ENCODE data around the gene AREG.

The AREG gene

DNA sequence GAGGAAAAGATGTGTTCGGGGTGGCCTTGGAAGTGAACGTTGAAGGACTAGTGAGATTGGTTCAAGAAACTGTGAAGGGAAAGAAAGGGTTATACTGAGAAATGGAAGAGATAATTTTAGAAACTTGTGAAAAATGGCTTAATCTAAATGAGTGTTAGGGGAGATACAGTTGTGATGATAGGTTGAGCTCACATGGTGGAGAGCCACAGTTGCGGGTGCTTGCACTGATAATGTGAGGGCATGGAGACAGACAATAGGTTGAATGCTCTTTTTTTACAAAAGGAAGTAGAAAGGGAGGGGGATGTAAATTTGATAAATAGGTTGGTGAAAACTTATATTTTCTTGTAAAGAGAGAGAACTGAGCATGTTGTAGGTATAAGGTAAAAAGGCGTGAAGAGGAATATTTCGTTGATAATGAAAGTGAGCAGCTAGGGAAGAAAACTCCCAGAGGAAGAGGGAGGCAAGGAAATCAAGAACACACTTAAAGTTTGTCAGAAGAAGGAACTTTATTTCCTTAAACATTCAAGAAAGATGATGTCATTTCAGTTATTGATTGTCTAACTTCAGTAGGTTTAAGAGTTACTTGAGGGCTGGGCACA lies 8.2 kb downstream of the AREG start:
- TF ChIP-seq POLR2AphosphoS5 (IDR thresholded peaks at IDR 0.05; ENCODE audit: low read depth, low read length) (no peak), POLR2A (IDR thresholded peaks at IDR 0.05; ENCODE audit: low read depth, low read length) (no peak), TAF1 (IDR thresholded peaks at IDR 0.05; ENCODE audit: borderline replicate concordance, low read depth, low read length) (no peak)
- FAIRE-seq (peak; percentile 14), DNase-seq (ENCODE audit: insufficient read length) (no peak)

DNA sequence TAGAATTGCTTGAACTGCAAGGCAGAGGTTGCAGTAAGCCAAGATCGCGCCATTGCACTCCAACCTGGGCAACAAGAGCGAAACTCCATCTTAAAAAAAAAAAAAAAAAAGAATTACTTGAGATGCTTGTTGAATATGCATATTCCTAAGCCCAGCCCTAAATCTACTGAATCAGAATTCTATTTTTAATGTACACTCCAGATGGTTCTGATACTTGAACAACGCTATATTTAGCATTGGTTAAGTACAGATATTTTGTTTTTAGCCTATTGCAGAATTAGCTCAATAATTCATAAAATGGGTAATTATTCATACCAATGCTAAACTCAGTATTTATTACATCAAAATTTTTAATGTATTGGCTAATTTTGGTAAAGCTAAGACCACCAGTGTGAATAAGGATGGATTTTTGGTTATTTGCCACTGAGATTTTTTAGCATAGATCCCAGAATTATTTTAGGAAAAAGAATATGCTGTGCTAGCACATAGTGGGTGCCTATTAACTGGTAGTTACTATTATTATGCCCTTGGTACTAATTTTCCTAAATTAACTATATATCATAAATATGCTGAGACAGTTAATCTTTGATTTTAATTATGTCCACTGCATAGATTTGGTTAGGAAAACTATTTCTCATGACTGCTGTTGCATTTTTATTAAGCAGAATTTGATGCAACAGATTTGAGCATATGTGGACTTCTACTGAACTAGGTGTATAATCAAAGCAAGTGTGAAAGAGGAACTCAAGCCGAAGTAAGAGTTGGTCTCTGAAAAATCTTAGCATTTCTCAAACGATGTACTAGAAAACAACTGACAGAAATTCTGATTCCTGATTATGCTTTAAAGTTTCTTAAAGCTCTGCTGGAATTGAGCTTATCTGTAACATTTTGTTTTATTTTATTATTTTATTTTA lies 9.2 kb downstream of the AREG start:
- DNase-seq (ENCODE audit: insufficient read length) (no peak), FAIRE-seq (no peak)
- no peak for TF ChIP-seq POLR2AphosphoS5 (IDR thresholded peaks at IDR 0.05; ENCODE audit: low read depth, low read length)
- no peak for TF ChIP-seq TAF1 (IDR thresholded peaks at IDR 0.05; ENCODE audit: borderline replicate concordance, low read depth, low read length)
- TF ChIP-seq POLR2A (IDR thresholded peaks at IDR 0.05; ENCODE audit: low read depth, low read length) = no peak

DNA sequence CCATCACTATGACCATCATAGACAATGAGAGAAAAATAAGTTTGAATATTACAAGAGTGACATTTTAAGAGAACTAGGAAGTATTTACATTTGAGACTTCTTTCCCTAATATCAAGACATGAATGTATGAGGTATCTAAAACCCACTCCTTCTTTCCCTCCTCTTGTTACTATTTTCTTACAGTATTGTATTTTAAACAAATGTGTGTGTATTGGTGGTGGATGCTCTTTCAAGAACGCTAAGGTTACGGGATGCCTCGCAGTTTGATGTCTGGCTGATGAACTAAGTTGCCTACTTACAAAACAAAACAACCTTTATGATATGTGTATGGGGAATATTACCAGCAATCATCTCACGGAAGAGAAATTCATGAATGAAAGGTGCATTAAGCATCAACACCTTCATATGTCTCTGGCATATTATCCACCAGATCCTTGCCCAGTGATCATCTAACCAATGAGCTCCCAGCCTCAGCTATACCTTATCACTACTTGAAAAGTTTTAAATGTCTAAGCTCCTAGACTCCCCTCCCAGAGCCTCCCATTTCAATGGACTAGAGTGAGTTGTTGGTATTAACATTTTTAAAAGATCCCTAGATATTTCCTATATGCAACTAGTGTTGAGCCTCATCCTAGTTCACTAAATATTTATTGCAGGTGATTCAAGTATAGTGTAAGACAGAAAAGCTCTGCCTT lies 10.6 kb downstream of the AREG start:
- TF ChIP-seq TAF1 (IDR thresholded peaks at IDR 0.05; ENCODE audit: borderline replicate concordance, low read depth, low read length) (no peak), POLR2AphosphoS5 (IDR thresholded peaks at IDR 0.05; ENCODE audit: low read depth, low read length) (no peak), POLR2A (IDR thresholded peaks at IDR 0.05; ENCODE audit: low read depth, low read length) (no peak)
- DNase-seq (ENCODE audit: insufficient read length) (no peak), FAIRE-seq (no peak)

- DNase-seq (ENCODE audit: insufficient read length) (no peak), FAIRE-seq (no peak)
- no peak for TF ChIP-seq TAF1 (IDR thresholded peaks at IDR 0.05; ENCODE audit: borderline replicate concordance, low read depth, low read length)
- no peak for TF ChIP-seq POLR2A (IDR thresholded peaks at IDR 0.05; ENCODE audit: low read depth, low read length)
- TF ChIP-seq POLR2AphosphoS5 (IDR thresholded peaks at IDR 0.05; ENCODE audit: low read depth, low read length) = no peak
Observed at GRCh38 chr4:74456056-74456744, 11.3 kb downstream of the AREG start.

DNA sequence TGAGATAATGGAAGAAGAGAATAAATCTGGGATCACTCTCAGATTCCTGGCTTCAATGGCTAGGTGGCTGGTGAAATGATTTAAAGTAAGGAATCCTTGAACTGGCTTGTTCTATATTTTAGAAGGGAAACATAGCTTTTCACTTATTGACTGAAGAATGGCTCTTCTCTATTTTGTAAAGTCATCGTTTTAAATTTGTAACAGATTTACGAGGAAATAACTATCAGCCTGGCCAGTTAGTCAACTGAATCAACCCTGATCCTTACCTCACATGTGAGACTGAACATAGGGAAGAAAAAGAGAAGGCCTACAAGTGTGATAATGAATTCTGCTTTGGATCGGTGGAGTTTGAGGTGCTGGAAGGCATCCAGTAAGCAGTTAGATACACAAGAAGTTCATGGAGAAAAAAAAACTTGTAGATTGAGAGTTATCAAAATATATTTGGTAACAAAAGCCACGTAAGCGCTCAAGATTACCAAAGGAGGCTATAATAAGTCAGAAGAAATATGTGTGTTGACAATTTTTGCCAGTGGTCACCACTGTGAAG lies 12.0 kb downstream of the AREG start:
- TF ChIP-seq POLR2AphosphoS5 (IDR thresholded peaks at IDR 0.05; ENCODE audit: low read depth, low read length) = no peak
- TF ChIP-seq POLR2A (IDR thresholded peaks at IDR 0.05; ENCODE audit: low read depth, low read length) = no peak
- no peak for TF ChIP-seq TAF1 (IDR thresholded peaks at IDR 0.05; ENCODE audit: borderline replicate concordance, low read depth, low read length)

GRCh38 chr4:74460833-74461232 lies 15.9 kb downstream of the AREG start:
- DNase-seq (ENCODE audit: insufficient read length) (no peak), FAIRE-seq (no peak)
- no peak for TF ChIP-seq TAF1 (IDR thresholded peaks at IDR 0.05; ENCODE audit: borderline replicate concordance, low read depth, low read length)
- no peak for TF ChIP-seq POLR2A (IDR thresholded peaks at IDR 0.05; ENCODE audit: low read depth, low read length)
- TF ChIP-seq POLR2AphosphoS5 (IDR thresholded peaks at IDR 0.05; ENCODE audit: low read depth, low read length) = no peak

More for the DNA sequence above, 12.0 kb downstream of the AREG start:
- DNase-seq (ENCODE audit: insufficient read length) (no peak), FAIRE-seq (no peak)

- FAIRE-seq (no peak), DNase-seq (ENCODE audit: insufficient read length) (no peak)
- TF ChIP-seq POLR2A (IDR thresholded peaks at IDR 0.05; ENCODE audit: low read depth, low read length) (no peak), TAF1 (IDR thresholded peaks at IDR 0.05; ENCODE audit: borderline replicate concordance, low read depth, low read length) (no peak), POLR2AphosphoS5 (IDR thresholded peaks at IDR 0.05; ENCODE audit: low read depth, low read length) (no peak)
Observed at GRCh38 chr4:74463123-74463522, 18.2 kb downstream of the AREG start.

- DNase-seq (ENCODE audit: insufficient read length) (no peak), FAIRE-seq (no peak)
- TF ChIP-seq TAF1 (IDR thresholded peaks at IDR 0.05; ENCODE audit: borderline replicate concordance, low read depth, low read length) (no peak), POLR2AphosphoS5 (IDR thresholded peaks at IDR 0.05; ENCODE audit: low read depth, low read length) (no peak), POLR2A (IDR thresholded peaks at IDR 0.05; ENCODE audit: low read depth, low read length) (no peak)
Observed at GRCh38 chr4:74464291-74464690, 19.4 kb downstream of the AREG start.

GRCh38 chr4:74466242-74466641 lies 21.3 kb downstream of the AREG start:
- FAIRE-seq = no peak
- no peak for DNase-seq (ENCODE audit: insufficient read length)
- TF ChIP-seq POLR2A (IDR thresholded peaks at IDR 0.05; ENCODE audit: low read depth, low read length) (no peak), TAF1 (IDR thresholded peaks at IDR 0.05; ENCODE audit: borderline replicate concordance, low read depth, low read length) (no peak), POLR2AphosphoS5 (IDR thresholded peaks at IDR 0.05; ENCODE audit: low read depth, low read length) (no peak)

DNA sequence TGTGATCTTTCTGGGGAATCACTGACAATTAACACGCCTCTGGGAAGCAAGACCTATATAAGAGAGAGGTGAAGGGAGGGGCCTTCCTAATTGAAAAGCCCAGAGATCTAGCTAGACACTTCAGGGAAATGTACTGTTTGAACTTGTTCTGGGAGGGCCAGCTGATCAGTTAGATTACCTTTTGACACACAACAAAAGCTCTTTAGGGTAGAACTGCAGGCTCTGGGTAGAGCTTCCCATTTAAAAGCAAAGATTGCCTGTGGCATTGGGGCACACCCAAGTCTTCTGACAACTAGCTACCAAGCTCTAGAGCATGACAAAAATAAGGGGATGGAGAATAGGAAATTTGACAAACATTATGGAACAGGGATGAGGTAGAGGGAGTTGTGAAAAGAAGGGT lies 26.3 kb downstream of the AREG start:
- DNase-seq (ENCODE audit: insufficient read length) = no peak
- FAIRE-seq = no peak
- no peak for TF ChIP-seq POLR2A (IDR thresholded peaks at IDR 0.05; ENCODE audit: low read depth, low read length)
- no peak for TF ChIP-seq TAF1 (IDR thresholded peaks at IDR 0.05; ENCODE audit: borderline replicate concordance, low read depth, low read length)
- no peak for TF ChIP-seq POLR2AphosphoS5 (IDR thresholded peaks at IDR 0.05; ENCODE audit: low read depth, low read length)

Data from GM12892 (cell line).